Measurements from ENCODE around the gene PSMA5.

DNA sequence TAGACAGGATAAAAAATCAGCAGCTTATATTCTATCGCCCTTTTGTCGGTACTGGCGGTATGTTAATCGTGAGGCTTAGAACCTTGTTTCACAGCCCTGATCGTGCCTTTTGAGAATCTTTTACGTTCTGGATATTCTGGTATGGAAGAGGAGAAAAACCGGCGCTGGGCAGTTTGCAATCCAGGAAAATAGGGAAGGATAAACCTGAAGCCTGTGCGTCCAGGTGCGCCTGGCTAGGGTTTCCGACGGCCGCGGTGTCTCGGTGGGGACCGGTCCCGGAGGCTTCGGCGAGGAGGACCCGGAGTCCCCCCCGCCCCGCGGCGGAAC is 39.8 kb upstream of the PSMA5 start:
- TF ChIP-seq, protein P1, sequence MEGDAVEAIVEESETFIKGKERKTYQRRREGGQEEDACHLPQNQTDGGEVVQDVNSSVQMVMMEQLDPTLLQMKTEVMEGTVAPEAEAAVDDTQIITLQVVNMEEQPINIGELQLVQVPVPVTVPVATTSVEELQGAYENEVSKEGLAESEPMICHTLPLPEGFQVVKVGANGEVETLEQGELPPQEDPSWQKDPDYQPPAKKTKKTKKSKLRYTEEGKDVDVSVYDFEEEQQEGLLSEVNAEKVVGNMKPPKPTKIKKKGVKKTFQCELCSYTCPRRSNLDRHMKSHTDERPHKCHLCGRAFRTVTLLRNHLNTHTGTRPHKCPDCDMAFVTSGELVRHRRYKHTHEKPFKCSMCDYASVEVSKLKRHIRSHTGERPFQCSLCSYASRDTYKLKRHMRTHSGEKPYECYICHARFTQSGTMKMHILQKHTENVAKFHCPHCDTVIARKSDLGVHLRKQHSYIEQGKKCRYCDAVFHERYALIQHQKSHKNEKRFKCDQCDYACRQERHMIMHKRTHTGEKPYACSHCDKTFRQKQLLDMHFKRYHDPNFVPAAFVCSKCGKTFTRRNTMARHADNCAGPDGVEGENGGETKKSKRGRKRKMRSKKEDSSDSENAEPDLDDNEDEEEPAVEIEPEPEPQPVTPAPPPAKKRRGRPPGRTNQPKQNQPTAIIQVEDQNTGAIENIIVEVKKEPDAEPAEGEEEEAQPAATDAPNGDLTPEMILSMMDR (conservative IDR thresholded peaks at IDR 0.05; ENCODE audit: low read depth, low read length) = no peak
- no peak for TF ChIP-seq USF2 (IDR thresholded peaks at IDR 0.05; ENCODE audit: low read depth, low read length)
- no peak for TF ChIP-seq BHLHE40 (IDR thresholded peaks at IDR 0.05; ENCODE audit: low read depth, low read length)
